ENCODE results near the gene THSD7A.
"Not testable (repeated sequence)": the region's sequence is repeated elsewhere in the genome, so short reads cannot be mapped to it uniquely, and the experiment has no call there.

Gene THSD7A

DNA sequence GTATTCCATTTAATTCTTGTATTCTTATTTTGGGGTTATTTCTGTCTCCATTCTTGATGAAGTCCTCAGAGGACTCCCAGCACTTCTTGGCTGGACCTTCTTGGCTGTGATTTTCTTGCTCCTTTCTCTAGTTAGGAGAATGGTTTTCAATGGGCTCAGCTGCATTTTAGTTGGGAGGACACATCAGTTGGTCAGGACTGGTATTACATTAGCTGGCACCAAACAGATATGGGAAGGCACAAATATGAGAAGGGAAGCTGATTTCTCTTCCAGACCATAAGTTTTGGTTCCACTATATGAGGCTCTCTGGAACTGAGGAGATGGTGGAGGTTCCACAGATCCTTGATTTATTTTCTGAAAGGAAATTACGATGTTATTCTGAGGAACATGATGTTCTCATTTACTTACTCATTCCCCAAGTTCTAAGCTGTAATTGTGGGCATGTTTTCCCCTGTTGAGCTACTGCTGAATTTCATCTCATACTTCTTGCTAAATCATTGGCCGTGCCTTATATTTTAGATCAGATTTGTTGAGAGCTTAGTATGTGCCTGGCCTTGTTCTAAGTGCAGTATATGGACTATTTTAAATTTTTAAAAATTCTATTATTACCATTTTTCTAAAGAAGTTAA is 261.0 kb downstream of the THSD7A start:
- no peak for DNase-seq

DNA sequence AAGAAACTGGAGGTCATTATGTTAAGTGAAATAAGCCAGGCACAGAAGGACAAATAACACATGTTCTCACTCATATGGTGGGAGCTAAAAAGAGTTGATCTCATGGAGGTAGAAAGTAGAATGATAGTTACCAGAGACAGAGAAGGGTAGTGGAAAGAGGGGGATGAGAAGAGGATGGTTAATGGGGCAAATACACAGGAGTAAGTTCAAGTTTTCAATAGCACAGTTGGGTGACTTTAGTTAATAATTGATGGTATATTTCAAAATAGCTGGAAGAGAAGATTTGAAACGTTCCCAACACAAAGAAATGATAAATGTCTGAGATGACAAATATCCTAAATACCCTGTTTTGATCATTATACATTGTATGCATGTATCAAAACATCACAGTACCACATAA is 261.8 kb downstream of the THSD7A start:
- DNase-seq = no peak

DNA sequence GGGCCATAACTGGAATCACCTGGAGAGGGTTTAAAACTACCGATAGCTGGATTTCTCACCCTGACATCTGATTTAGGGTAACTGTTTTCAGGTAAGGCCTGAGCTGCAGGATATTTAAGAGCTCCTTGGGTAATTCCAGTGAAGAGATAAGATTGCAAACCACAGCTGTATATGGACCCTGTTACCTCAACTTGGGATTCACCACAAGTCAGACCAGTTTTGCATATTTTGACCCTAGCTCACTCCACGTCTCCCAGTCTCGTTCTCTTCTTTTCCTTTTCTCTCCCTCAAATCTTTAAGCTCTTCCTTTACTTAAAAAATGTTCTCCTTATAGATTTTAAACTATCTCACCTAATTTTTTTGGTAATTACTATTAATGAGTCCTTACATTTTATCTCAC is 264.4 kb downstream of the THSD7A start:
- DNase-seq = no peak

DNA sequence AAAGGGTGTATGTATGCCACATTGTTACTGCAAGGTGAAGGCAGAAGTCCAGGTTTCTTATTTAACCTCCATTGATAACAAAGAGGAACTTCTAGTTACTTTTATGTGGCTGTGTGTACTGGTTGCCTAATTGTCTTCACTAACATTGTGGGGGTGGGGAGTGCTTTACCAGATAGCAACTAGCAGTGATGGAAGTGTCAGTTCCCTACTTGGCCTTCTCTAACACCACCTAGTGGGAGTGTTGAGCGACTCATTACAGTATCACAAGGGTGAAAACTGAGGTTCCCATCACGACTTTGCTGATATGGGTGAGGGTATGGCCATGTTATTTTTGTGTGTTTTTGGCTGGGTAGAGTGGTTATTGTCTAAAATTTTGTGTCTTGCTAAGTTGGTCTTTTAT is 274.4 kb downstream of the THSD7A start:
- DNase-seq = no peak

DNA sequence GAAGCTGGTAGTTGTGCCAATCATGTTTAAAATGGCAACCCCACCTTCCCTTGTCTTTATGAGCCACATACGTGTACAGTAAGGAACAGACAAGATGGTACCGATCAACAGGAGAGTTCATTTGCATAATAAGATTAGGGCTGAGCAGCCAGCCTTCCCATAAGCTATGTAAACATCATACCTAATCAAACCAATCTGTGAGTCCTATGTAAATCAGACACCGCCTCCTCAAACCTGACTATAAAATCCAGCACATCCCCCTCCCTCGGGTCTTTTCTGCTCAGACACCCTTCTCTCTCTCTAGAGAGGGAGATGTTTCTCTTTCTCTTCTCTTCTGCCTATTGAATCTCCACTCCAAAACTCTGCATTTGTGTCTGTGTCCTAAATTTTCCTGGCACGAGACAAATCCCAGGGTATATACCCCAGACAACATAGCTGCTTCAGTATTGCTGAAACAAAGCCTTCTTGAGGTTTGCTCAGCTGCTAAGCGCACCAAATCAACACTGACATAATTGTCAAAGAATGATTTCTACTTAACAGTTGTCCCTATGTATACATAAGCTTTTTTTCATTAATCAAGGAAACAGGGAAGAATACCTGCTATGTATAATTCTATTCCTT is 279.2 kb downstream of the THSD7A start:
- DNase-seq = no peak

DNA sequence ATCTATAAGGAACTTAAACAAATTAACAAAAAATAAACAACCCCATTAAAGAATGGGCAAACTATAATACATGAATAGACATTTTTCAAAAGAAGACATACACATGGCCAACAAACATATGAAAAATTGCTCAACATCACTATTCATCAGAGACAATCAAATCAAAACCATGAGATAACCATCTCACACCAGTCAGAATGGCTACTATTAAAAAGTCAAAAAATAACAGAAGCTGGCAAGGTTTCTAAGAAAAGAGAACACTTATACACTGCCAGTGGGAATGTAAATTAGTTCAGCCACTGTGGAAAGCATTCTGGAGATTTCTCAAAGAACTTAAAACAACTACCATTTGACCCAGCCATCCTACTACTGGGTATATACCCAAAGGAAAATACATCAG is 280.5 kb downstream of the THSD7A start:
- no peak for DNase-seq

DNA sequence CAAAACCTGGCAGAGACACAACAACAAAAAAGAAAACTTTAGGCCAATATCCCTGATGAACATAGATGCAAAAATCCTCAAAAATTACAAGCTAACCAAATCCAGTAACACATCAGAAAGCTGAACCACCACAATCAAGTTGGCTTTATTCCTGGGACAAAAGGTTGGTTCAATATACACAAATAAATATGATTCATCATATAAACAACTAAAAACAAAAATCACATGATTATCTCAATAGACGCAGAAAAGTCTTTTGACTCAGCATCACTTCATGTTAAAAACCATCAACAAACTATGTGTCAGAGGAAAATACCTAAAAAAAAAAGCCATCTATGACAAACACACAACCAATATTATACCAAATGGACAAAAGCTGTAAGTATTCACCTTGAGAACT is 283.5 kb downstream of the THSD7A start:
- no peak for DNase-seq

DNA sequence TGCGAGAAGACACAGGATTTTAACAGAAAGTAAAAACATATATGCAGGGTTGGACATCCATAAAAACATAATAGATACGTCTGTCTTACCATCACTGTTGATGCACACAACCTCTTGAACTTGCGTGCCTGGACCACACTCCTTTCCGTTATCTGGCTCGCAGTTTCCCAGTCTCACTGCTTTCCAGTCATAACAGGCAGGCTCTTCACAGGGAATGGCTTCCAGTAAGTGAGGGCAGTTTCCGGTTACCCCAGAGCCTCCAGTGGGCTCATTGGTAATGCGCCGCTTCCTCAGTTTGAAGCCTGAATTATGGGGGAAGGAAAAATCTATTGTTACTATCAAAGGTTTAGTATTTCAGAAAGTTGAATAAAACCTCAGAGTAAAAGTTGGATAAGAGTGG is 290.7 kb downstream of the THSD7A start:
- DNase-seq = no peak

DNA sequence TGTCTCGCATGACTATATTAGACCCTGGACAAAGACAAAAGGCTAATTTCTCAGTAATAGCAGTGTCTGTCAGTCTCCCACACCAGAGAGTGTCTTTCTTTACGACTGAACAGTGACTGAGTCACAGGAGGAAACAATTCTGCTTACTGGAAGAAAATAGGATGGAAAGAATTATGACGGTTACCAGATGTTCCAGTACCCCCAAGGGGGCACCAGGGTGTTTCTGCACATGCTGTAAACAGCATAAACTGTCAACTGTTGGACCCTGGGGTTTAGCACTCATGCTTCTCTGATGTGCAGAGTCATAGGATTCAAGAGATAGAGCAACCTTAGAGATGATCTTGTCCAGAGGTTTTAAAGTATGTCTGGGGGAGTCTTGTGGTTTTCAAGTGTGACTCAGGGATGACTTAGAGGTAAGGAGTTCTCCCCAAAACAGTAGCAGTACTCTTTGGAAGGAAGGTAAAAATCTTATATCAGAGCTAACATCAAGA is 291.7 kb downstream of the THSD7A start:
- peak; percentile 23 for DNase-seq

DNA sequence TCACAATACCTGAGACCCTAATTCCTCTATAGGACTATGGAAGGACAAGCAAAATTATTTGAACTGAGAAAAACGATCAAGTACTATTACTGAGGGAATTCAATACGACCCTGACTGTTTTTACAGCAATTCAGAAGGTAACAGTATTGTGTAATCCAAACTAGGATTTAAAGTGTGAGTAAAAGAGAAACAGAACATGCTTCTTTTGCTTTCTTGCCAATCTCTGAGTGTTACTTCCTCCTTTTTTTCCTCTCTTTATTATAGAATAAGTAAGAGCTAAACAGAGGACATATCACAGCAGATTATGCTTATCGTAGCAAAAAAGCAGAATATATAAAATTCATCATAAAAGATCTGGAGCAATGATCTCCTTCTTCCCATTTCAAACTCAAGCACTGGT is 292.1 kb downstream of the THSD7A start:
- no peak for DNase-seq

DNA sequence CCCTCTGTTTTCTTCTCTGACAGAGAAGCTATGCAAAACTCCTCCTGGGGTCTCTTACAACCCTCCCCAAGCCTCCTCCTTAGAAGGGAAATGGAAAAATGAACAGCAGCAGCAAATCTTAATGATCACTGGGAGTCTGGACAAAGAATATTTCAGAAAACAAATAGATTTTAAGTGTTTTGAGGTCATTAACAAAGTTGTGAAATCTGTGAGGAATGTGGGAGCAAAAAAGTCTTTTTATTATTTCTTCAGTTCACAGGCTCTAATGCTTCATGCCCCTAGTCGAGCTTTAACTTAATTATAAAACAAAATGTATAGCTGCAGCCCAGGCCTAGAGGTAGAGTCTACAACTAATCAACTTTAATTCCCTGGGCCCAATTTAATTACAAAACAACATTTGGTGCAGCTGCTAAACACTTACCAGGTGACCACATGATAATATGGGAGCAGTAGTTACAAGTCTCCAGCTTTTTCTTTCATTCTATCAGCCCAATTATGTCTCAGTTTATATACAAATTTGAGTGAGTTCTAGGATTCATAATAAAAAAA is 293.2 kb downstream of the THSD7A start:
- DNase-seq = no peak

DNA sequence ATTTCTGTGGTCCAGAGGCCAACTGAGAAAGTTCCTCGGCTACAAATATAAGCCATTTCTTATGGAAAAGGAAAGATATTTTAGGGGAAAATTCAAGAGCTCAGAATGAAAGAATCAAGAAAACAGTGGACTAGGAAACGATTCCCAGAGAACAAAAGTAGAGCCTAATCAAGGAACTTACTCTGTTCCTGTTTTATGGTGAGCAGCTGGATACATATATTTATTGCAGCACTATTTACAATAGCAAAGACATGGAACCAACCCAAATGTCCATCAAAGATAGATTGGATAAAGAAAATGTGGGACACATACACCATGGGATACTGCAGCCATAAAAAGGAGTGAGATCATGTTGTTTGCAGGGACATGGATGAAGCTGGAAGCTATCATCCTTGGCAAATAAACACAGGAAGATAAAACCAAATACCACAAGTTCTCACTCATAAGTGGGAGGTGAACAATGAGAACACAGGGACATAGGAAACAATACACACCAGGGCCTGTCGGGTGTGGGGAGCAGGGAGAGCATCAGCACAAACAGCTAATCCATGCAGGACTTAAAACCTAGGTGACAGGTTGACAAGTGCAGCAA is 298.7 kb downstream of the THSD7A start:
- no peak for DNase-seq

DNA sequence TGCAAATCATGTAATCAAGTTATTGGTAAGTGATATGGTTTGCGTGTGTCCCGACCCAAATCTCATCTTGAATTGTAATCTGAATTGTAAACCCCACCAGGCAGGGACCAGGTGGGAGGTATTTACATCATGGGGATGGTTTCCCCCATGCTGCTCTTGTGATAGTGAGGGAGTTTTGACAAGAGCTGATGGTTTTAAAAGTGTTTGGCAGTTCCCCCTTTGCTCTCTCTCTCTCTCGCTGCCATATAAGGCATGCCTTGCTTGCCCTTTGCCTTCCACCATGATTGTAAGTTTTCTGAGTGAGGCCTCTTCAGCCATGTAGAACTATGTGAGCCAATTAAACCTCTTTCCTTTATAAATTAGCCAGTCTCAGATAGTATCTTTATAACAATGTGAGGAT is 302.6 kb downstream of the THSD7A start:
- no peak for DNase-seq

DNA sequence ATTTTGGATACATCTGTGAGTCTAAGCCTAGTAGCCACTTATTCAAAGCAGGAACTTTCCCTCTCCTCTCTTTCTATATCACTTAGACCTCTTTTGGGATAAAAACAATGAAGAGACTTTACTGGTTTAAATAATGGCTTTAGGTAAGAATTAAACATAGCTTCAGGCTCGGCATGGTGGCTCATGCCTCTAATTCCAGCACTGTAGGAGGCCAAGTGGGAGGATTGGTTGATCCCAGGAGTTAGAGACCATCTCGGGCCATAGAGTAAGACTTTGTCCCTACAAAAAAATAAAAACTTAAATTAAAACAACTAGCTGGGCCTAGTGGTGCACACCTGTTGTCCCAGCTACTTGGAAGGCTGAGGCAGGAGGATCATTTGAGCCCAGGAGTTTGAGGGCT is 304.3 kb downstream of the THSD7A start:
- DNase-seq = no peak

DNA sequence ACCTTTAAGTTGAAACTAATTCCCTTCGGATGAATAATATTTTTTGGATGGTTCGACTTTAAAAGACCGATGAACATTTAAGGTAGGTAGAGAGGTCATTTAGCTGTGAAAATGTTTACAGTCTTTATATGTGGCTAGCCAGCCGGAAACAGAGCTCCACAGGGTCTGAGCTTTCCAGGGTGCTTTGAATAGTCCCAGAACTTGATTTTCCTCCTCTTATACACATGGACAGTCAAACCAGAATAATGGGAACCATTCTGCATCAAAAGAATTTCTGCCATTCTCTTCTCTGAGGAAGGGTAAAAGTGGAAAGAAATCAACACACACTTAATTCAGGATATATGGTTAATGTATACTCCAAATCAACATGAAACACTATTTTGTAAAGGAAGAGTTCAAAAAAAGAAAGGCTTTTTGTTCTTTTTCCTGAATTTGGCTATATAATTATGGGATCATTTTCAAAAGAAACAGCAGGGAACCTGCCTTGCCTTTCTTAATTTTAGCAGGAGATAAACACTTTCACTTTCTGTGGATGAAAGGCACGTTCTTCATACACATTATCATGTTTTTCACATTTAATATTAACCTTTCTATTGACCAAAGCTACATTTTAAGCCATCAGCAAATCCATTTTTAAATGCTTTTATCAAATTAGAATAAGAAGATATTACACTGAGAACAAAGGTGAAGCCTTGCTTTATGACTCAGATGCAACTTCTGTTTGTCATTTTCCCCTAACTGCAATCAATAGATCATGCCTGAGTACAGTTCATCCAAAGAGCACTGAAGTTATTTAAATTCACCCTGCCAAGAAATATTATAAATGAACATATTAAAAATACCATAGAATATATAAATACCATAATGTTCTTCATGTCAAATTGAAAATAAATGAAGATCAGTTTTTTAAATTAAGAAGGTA is 307.3 kb downstream of the THSD7A start:
- DNase-seq = no peak

DNA sequence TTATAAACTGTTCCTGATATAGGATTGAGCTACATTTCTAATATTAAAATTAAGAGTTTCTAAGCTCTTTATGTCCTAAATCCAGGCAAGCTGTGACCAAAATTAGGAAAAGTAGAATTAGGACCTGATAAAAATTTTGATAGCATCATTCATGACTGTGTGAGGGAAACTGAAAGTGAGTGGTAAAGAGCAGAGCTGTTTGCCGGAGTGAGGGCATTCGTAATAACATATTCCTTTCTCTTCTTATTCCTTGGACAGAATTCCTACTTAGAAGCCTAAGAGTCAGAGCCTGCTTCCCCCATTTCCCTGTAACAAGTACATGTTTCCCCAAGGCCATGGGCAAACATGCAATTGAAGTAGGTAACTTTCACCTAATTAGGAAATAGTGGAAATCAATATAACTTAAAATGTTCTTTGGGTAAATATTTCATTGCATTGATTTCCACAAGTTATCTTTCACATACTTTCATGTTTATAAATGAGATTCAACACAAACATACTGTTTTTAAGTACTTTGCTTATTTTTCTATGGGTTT is 310.0 kb downstream of the THSD7A start:
- DNase-seq = not testable (repeated sequence)

DNA sequence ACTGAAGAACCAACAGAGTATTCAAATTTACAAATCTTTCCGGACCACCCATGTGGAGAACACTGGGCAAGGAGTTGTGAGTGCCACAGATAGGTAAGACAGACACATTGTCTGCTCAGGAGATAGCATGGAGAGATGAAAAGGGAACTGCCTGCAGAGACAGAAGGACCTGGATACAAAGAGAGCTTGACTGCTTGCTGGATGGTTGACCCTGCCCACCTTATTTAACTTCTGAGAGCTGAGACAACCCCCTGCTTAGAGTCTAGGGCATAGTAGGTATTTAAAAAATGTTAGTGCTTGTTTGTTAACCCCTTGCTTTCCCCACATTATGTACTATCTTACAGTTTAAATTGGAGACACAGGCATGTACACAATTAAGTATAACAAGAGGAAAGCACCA is 314.1 kb downstream of the THSD7A start:
- DNase-seq = no peak

DNA sequence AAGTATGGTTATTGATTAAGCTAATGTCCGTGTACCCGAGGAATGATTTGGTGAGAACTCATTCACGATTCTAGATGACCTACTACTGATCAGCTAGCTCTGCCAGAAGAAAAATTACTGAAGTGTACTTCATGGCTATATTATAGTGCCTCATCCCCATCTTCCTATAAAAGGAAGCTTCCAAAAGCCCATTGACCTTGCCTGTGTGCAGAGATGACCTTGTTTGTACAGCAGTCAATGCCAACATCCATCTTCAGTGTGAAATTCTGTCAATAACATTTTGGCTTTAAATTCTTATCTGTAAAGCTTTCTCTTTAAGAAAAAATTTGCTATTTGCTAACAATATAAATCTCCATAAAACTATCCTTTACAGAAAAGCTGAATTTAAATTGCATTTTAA is 315.7 kb downstream of the THSD7A start:
- DNase-seq = no peak

DNA sequence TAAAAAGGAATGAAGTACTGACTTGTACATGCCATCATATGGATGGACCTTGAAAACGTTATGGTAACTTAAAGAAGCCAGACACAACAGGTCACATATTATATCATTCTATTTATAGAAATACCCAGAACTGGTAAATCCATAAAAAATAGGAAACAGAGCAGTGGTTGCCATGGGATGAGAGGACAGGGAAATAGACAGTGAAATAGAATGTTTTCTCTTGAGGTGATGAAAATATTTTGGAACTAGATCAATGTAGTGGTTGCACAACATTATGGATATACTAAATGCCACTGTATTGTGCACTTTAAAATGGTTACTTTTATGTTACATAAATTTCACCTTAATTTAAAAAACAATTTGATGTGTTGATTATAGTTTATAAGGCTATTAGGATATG is 318.5 kb downstream of the THSD7A start:
- no peak for DNase-seq

DNA sequence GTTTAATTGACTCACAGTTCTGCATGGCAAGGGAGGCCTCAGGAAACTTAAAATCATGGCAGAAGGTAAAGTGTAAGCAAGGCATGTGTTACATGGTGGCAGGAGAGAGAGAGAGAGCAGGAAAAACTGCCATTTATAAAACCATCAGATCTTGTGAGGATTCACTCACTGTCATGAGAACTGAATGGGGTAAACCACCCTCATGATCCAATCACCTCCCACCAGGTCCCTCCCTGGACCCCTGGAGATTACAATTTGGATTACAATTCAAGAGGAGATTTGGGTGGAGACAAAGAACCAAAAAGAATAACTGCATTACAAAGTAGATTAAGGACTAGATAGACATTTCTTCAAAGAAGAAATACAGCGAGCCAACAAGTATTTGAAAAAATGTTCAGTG is 324.1 kb downstream of the THSD7A start:
- no peak for DNase-seq

DNA sequence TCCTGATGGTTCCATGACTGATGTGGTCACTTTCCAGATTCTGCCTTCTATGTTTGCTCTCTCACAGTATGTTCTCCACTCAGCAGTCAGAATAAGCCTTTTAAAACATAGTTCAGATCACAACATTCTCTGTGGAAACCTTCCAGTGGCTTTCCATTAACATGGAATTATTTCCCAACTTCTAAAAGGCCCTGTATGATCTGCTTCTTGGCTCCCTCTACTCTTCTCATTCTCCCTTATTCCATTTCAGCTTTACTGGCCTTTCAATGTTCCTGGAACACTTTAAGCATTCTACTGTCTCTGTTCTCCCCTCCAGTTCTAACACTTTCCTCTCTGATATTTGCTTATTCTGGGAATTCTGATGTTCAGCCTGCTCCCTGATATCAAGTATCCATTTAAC is 325.6 kb downstream of the THSD7A start:
- DNase-seq = no peak

DNA sequence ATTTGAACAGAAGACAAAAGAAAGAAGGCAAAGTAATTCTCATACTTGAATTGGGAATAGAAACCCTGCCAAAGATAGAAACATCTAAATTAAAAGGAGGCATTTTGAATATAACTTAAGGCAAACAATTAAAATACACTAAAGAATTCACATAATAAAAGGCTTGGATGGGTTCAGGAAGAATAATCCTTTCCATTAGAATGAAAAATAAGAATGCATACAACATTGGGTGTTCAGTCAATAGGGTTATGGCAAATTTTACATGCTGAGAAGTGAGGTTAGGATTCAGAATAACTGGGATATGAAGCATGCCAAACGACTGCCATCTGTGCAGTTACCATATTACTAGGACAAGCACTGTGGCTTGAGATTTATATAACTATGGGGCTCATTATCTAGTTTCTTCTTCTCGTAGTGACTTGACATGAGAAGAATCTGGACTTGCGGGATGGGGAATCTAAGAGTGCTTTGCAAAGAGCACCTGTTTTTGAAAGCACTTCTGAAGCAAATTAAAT is 326.5 kb downstream of the THSD7A start:
- no peak for DNase-seq

DNA sequence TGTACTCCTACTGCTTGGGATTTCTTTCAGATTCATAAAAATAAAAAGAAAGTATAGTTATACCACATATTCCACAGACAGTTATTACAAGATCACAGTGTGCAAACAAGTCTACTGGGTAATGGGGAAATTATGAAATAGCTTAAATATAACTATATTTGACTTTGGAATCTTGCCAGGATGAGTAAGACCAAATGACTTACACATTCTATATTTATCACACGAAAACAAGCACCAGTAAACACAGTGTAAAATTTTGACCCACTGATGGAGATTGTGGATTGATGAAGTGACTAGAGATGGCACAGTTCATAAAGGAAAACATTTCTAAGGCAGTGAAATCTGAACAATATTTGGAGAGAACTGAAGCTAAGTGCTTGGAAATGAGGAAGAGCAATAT is 339.7 kb downstream of the THSD7A start:
- DNase-seq = no peak
